ENCODE measurements around the gene TACR2.

The TACR2 gene

DNA sequence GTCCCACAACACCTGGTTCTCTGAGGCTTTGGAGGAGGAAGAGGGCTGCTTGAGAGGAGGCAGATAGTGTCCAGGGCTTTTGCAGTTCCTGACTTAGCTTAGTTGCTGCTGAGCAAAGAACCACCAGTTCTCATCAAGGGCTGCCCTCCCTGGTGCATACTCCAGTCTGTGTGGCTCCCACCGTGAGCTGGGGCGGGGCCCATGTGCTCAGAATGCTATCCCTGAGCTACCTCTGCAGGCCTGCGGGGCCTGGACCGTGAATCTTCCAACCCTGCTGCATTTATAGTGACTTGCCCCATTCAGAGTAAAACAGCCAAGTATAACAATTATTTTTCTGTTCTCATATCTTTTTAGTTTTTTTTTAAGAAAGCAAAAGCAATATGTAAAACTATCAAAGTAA, 49.2 kb downstream of the TACR2 start:
- H3K4me3 ChIP-seq (replicated peaks; ENCODE audit: low read depth, low read length) = no peak overlapping the region
- no peak for DNase-seq (ENCODE audit: extremely low read depth, low read depth)
- TF ChIP-seq, protein P1, sequence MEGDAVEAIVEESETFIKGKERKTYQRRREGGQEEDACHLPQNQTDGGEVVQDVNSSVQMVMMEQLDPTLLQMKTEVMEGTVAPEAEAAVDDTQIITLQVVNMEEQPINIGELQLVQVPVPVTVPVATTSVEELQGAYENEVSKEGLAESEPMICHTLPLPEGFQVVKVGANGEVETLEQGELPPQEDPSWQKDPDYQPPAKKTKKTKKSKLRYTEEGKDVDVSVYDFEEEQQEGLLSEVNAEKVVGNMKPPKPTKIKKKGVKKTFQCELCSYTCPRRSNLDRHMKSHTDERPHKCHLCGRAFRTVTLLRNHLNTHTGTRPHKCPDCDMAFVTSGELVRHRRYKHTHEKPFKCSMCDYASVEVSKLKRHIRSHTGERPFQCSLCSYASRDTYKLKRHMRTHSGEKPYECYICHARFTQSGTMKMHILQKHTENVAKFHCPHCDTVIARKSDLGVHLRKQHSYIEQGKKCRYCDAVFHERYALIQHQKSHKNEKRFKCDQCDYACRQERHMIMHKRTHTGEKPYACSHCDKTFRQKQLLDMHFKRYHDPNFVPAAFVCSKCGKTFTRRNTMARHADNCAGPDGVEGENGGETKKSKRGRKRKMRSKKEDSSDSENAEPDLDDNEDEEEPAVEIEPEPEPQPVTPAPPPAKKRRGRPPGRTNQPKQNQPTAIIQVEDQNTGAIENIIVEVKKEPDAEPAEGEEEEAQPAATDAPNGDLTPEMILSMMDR (IDR thresholded peaks at IDR 0.05; ENCODE audit: low read depth, low read length, missing control alignments) = no peak

DNA sequence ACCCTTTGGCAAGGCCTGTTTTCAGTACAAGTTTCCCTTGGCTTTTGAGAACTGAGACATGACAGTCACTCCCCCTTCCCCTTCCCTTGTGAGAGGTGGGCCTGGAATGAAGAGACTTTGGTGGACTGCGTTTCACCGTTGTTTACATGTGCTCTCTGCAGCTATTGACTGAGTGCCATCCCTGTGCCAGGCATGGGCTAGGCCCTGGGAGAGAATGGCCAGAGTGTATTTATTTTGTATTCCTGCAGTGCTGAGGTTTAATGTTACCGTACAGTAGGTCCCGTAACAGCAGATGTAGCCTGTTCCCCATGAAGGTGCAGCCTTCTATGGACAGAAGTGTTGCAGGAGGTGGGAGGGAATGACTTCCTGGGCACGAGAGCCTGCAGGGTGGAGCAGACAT, 50.0 kb downstream of the TACR2 start:
- H3K4me3 ChIP-seq (replicated peaks; ENCODE audit: low read depth, low read length) = no peak overlapping the region
- TF ChIP-seq, protein P1 (IDR thresholded peaks at IDR 0.05; ENCODE audit: low read depth, low read length, missing control alignments) = no peak
- no peak for DNase-seq (ENCODE audit: extremely low read depth, low read depth)

DNA sequence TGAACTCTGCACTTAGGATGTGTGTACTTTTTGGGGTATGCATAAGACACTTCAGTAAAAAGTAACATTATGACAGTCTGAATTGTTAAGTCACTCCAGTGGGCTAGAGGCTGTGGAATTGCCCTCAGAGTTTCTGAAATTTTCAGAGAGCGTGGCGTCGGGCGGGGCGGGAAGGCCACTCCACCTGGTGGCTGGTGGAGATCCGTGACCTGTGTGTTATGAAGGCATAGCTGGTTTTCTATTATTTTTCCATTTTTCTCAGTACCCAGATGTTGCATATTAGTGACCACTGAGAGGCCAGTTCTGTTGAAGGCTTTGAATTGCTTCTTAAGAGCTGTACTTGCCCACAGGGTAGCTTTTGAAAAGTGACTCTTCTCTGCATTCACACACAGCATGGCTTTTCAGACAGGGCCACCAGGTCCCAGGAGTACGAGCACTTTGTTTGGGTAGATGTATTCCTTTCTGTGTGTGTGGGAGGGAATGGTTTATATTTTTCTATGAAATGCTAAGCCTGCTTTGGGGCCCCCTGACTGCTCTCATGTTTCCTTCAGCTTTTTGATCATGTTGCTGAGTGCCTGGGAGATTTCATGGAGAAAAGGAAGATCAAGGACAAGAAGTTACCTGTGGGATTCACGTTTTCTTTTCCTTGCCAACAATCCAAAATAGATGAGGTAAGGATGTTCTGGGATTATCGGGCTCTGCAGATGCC, 52.3 kb downstream of the TACR2 start:
- TF ChIP-seq, protein P1 (IDR thresholded peaks at IDR 0.05; ENCODE audit: low read depth, low read length, missing control alignments) = no peak
- DNase-seq (ENCODE audit: extremely low read depth, low read depth) = no peak
- no peak overlapping the region for H3K4me3 ChIP-seq (replicated peaks; ENCODE audit: low read depth, low read length)

DNA sequence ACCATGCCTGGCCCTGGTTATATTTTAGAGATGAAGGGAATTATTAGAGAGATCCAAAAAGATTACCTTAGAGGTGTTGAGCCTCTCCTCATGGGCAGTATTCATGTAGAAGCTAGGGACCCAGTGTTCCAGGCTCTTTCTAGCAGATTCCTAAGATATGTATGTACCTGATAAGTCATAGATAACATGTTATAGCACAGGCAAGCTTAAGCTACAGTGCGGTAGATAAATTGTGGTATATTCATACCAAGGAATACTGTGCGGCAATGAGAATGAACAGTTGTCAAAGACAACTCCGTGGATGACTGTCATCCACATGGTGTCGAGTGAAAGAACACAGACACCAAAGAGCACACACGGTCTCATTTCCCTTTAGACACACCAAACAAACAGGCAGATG, 53.1 kb downstream of the TACR2 start:
- no peak for DNase-seq (ENCODE audit: extremely low read depth, low read depth)
- TF ChIP-seq, protein P1 (IDR thresholded peaks at IDR 0.05; ENCODE audit: low read depth, low read length, missing control alignments) = no peak

DNA sequence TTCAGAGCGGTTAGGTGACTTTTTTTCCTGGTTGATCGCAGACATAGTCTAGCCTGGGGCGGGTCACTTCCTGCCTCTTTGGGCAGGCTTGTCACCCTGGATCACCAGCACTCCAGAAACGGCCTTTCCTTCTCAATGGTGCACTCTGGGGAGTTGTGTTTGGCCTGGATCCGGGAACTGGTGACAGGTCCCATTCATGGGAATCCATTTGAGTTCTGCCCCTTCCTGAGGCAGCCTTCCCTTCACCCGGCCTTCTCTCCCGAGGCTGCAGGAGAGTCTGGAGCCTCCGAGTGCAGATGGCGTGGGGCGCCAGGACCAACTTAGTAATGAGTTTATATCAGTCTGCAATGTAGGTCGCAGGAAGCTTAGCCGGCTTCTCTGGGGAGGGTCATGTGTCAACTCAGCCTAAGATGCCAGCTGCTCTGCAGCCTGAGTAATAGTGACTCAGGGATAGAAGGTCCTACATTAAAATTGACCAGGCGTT, 54.2 kb downstream of the TACR2 start:
- H3K4me3 ChIP-seq (replicated peaks; ENCODE audit: low read depth, low read length) = no peak overlapping the region
- TF ChIP-seq, protein P1 (IDR thresholded peaks at IDR 0.05; ENCODE audit: low read depth, low read length, missing control alignments) = no peak
- no peak for DNase-seq (ENCODE audit: extremely low read depth, low read depth)

More for the DNA sequence above, 53.1 kb downstream of the TACR2 start:
- no peak overlapping the region for H3K4me3 ChIP-seq (replicated peaks; ENCODE audit: low read depth, low read length)

DNA sequence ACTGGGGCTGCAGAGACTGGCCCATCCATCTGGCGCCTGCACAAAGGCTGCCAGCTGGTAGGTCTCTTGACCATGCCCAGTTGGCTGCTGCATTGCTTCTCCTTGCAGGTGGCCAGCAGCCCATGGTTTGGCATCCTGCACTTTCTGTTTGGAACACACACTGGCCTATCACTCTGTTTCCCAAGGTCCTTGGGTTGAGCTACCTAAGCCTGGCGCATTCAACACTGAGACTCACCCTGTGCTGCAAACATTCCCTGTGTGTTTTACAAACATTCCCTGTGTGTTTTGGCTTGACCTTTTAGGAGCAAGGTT, 55.5 kb downstream of the TACR2 start:
- H3K4me3 ChIP-seq (replicated peaks; ENCODE audit: low read depth, low read length) = no peak overlapping the region
- no peak for DNase-seq (ENCODE audit: extremely low read depth, low read depth)
- TF ChIP-seq, protein P1 (IDR thresholded peaks at IDR 0.05; ENCODE audit: low read depth, low read length, missing control alignments) = no peak
